Mesothelial cell of epicardium (in vitro differentiated cells): Measurements from ENCODE around the gene NMNAT2. TPM values are rescaled to one million over a fixed set of nuclear protein-coding genes. Genes with fewer than 3 reads are reported as not detected.

Experiments used
- DNase-seq, 2 experiments: peaks; one replicate each; pipeline ENCODE4 v3.0.0; 2021; ENCODE audit warnings: low spot score in 2 of 2; ENCODE audit not compliant: unreplicated experiment in 2 of 2
- H3K27ac Mint-ChIP-seq: 2 replicates; pipeline ENCODE4 v1.8.0; 2021; ENCODE audit warnings: mixed read lengths
- H3K27me3 Mint-ChIP-seq: 2 replicates; pipeline ENCODE4 v1.8.0; 2021; ENCODE audit warnings: low read depth, mixed read lengths
- H3K36me3 Mint-ChIP-seq: 2 replicates; pipeline ENCODE4 v1.8.0; 2021; ENCODE audit warnings: mixed read lengths
- H3K4me1 Mint-ChIP-seq: 2 replicates; pipeline ENCODE4 v1.8.0; 2021; ENCODE audit warnings: mixed read lengths
- H3K4me3 Mint-ChIP-seq: 2 replicates; pipeline ENCODE4 v1.8.0; 2021; ENCODE audit warnings: mild to moderate bottlenecking, moderate library complexity, mixed read lengths
- H3K9me3 Mint-ChIP-seq: 2 replicates; pipeline ENCODE4 v1.8.0; 2021; ENCODE audit warnings: mixed read lengths
- total RNA-seq: library from RNA; stranded (reverse); gene quantifications from 3 replicates; pipeline ENCODE4 v1.2.1, GENCODE V29; 2021
- TF ChIP-seq, protein P1 (sequence below): fragments of 200-600 bp; sonication (generic); IDR thresholded peaks from one replicate; pipeline ENCODE4 v1.5.0; 2021; ENCODE audit warnings: antibody characterized with exemption; ENCODE audit not compliant: unreplicated experiment

NMNAT2 gene
- total RNA-seq, 1 donor from 2014 or later = 1.2 TPM

DNA sequence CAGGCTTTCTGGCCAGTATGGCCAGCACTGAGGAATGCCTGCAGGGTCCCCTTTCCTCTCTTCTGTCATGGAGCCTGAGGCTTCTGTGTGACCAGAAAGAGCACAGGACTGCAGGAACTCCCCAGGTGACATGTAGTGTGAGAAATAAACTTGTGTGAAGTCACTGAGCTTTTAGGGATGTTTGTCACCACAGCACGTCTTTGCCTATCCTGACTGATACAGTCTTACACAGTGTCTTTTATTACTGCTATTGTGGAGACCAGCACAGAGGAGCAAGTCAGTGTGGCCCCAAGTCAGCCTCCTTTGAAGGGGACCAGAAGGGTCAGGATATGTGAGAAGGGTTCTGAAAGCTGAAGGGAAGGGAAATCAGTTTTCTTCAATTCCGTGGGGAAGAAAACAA, 129.6 kb downstream of the NMNAT2 start:
- H3K27ac Mint-ChIP-seq = no peak overlapping the region
- H3K36me3 Mint-ChIP-seq = no peaks in the 10 kb centered on the region
- no peaks in the 10 kb centered on the region for H3K27me3 Mint-ChIP-seq
- H3K4me3 Mint-ChIP-seq = no peak overlapping the region
- no peak for DNase-seq
- no peaks in the 10 kb centered on the region for H3K9me3 Mint-ChIP-seq
- TF ChIP-seq, protein P1, sequence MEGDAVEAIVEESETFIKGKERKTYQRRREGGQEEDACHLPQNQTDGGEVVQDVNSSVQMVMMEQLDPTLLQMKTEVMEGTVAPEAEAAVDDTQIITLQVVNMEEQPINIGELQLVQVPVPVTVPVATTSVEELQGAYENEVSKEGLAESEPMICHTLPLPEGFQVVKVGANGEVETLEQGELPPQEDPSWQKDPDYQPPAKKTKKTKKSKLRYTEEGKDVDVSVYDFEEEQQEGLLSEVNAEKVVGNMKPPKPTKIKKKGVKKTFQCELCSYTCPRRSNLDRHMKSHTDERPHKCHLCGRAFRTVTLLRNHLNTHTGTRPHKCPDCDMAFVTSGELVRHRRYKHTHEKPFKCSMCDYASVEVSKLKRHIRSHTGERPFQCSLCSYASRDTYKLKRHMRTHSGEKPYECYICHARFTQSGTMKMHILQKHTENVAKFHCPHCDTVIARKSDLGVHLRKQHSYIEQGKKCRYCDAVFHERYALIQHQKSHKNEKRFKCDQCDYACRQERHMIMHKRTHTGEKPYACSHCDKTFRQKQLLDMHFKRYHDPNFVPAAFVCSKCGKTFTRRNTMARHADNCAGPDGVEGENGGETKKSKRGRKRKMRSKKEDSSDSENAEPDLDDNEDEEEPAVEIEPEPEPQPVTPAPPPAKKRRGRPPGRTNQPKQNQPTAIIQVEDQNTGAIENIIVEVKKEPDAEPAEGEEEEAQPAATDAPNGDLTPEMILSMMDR = no peak
- peaks cover 27% of the 10 kb centered on the region for H3K4me1 Mint-ChIP-seq

DNA sequence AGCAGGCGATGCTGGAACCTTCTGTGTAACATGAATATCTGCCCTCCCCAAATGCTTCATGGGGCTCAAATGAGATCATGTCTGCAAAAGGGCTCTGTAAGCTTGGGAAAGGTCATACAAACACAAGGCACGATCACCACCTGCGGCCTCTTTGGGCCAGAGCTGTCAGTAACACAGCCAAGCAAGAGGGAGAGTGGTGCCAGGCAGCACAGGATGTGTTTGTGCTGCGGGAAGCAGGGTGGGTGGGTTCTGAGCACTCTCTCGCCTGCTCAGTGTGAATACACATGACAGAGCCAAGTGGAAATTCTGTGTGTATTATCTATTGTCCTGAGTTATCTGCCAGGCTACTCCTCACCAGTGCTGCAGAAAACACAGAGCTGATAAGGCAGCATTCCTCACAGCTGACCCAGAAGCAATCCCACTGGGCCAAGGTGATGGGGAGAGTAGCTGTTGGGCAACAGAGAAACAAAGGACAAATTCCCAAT, 130.9 kb downstream of the NMNAT2 start:
- no peak overlapping the region for H3K27ac Mint-ChIP-seq

DNA sequence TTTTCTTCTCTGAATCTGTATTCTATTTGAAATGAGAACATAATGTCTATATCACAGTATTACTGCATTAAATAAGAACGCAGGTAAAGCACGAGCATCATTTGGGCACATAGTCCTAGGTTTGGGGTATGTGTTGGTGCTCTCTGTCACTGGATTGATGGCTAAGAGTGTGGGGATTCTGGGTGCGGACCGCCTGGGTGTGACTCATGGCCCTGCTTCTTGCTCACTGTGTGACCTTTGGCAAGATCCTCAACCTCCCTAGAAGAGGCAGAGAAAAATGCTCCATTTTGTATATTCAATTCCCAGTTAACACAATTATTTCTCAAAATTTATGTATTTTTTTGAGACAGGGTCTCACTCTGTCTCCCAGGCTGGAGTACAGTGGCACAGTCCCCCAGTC, 132.4 kb downstream of the NMNAT2 start:
- no peaks in the 10 kb centered on the region for H3K9me3 Mint-ChIP-seq
- no peaks in the 10 kb centered on the region for H3K36me3 Mint-ChIP-seq
- H3K27me3 Mint-ChIP-seq = no peaks in the 10 kb centered on the region
- no peak overlapping the region for H3K4me3 Mint-ChIP-seq
- H3K4me1 Mint-ChIP-seq = peaks cover 24% of the 10 kb centered on the region
- no peak for DNase-seq
- no peak overlapping the region for H3K27ac Mint-ChIP-seq
- TF ChIP-seq, protein P1 = no peak

More for the DNA sequence above, 130.9 kb downstream of the NMNAT2 start:
- no peak for DNase-seq
- no peaks in the 10 kb centered on the region for H3K9me3 Mint-ChIP-seq
- H3K4me3 Mint-ChIP-seq = no peak overlapping the region
- peaks cover 28% of the 10 kb centered on the region for H3K4me1 Mint-ChIP-seq
- H3K36me3 Mint-ChIP-seq = no peaks in the 10 kb centered on the region
- H3K27me3 Mint-ChIP-seq = no peaks in the 10 kb centered on the region
- TF ChIP-seq, protein P1 = no peak

DNA sequence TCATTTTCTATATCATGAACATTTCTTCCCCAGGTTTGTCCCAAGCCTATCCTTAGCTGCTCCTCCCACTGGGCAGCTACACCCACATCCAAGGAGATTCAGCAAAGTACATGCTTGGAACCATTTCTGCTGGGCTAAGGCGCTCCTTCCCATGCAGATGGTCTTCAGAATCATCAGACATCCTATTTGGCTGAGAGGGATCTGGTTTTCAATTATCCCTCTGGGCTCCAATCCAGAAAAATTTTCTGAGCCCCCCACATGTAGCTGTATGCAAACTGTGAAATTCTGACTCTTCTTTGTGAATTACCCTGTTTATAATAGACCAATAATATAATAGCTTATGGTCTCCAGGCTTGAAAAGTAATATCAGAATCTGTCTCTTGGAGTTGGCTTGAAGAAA, 132.9 kb downstream of the NMNAT2 start:
- no peak for DNase-seq
- TF ChIP-seq, protein P1 = no peak
- no peaks in the 10 kb centered on the region for H3K27me3 Mint-ChIP-seq
- H3K36me3 Mint-ChIP-seq = no peaks in the 10 kb centered on the region
- H3K4me3 Mint-ChIP-seq = no peak overlapping the region
- peaks cover 24% of the 10 kb centered on the region for H3K4me1 Mint-ChIP-seq
- H3K27ac Mint-ChIP-seq = no peak overlapping the region
- H3K9me3 Mint-ChIP-seq = no peaks in the 10 kb centered on the region

DNA sequence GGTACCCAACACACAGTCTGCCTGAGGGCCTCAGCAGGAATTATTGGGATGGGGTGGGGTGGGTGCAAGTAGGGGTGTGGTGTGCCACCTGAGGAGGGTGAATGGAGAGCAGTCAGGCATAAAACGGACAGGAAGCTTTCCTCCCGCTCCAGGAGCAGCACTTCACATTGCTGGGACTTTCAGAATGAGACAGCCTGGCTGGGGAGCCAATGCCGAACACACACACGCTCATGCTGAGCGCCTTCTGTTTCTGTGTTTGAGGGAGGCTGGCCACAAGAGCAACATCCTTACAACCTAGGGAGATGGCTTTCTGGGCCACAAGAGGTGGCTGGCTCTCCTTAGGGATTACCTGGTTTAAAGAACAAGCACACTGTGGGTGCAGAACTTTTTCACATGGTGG, 134.1 kb downstream of the NMNAT2 start:
- Mint-ChIP-seq H3K27ac (no peak overlapping the region), H3K27me3 (no peaks in the 10 kb centered on the region), H3K4me3 (no peak overlapping the region), H3K9me3 (no peaks in the 10 kb centered on the region), H3K36me3 (no peaks in the 10 kb centered on the region), H3K4me1 (peaks cover 29% of the 10 kb centered on the region)
- DNase-seq = no peak
- TF ChIP-seq, protein P1 = no peak

DNA sequence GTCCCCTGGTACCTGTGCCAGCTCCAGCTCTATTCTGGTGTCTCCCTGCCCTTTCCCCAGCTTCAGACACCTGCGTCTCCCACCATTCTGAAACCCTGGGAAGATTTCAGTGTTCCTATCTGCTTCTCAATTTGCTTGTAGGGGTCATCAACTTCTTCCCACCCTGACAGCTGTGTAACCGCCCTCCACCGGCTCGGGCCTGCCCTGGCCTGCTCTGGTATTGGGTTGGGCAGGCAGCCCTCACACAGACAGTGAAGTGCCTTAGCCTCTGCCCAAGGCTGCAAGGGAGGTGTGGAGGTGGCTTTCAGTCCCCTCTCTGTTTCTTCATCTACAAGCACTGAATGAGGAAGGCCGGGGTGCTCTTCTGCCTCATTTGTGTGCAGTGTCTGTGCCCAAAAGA, 134.9 kb downstream of the NMNAT2 start:
- no peaks in the 10 kb centered on the region for H3K27me3 Mint-ChIP-seq
- peaks cover 36% of the 10 kb centered on the region for H3K4me1 Mint-ChIP-seq
- H3K4me3 Mint-ChIP-seq = no peak overlapping the region
- H3K27ac Mint-ChIP-seq = peak overlapping the region; percentile 45
- DNase-seq = no peak
- no peaks in the 10 kb centered on the region for H3K36me3 Mint-ChIP-seq
- TF ChIP-seq, protein P1 = no peak
- no peaks in the 10 kb centered on the region for H3K9me3 Mint-ChIP-seq
